ENCODE data around the gene WDFY3. TPM values are rescaled to one million over a fixed set of nuclear protein-coding genes. Genes with fewer than 3 reads are reported as not detected.

The WDFY3 gene
- total and polyA plus RNA-seq, 9 of the 15 experiments (the other 6 are each of a cell fraction or from before 2014, with no cell fraction given): 0.58 to 13.5 (median 9.4) TPM

DNA sequence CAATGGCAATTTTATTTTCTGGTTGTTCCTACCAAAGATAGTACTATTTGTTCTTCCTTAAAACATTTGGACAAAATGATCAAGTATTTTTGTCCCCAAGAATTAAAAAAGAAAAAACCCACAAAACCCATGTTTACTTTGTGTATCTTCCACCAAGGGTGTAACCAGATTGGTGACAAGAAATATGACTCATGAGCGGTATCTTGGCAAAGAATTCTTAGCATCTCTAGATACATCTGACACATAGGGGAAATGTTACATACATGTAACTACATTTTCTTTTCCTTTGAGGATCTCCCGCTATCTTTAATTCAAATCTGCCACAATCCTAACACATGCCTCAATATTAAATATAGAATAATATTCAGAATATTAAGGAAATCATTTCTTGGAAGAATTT lies 78.7 kb downstream of the WDFY3 start:
- Histone ChIP-seq H3K9me3 (replicated peaks; ENCODE audit: control insufficient read depth, insufficient read depth, low read depth, low read length) (no peaks in the 10 kb centered on the region), H3K79me2 (ENCODE audit: control insufficient read depth, insufficient read depth, low read length) (no peaks in the 10 kb centered on the region), H4K20me1 (replicated peaks; ENCODE audit: control insufficient read depth, insufficient read depth, low read length) (no peaks in the 10 kb centered on the region), H3K9ac (ENCODE audit: insufficient read depth in 1 of 2, low read depth in 2 of 2, low read length in 2 of 2) (no peak overlapping the region), H3K27me3 (ENCODE audit: control insufficient read depth in 2 of 2, insufficient read depth in 2 of 2, low read length in 2 of 2) (no peaks in the 10 kb centered on the region), H2AFZ (ENCODE audit: low read depth, low read length) (no peak overlapping the region), H3K4me3 (no peak overlapping the region), H3K4me2 (ENCODE audit: insufficient read depth, low read length) (no peak overlapping the region), H3K4me1 (replicated peaks in 1 of 2; ENCODE audit: control insufficient read depth in 2 of 2, insufficient read depth in 2 of 2, low read length in 2 of 2) (peaks cover 0 to 7% of the 10 kb centered on the region in 2 experiments; a peak in 2 of 5 replicates), H3K36me3 (ENCODE audit: control insufficient read depth, insufficient read depth, low read length) (no peaks in the 10 kb centered on the region), H3K9me1 (ENCODE audit: control insufficient read depth, insufficient read depth, low read length) (no peaks in the 10 kb centered on the region), H3K27ac (ENCODE audit: extremely low read depth, low read depth, low read length) (no peak overlapping the region)
- ChIA-PET POLR2A (no interaction called here), CTCF (ENCODE audit: low intra/inter-chr PET ratio) (no interaction called here)
- FAIRE-seq (no peak), ATAC-seq (no peak), DNase-seq (ENCODE audit: extremely low read depth in 1 of 4, low spot score in 3 of 4) (peak in 1 of 4 experiments; percentile 21)
- WGBS (ENCODE audit: insufficient coverage, low coverage, missing lambda C conversion rate): 20% methylated on average over 2 of the region's 2 CpGs
- intact Hi-C loops (cut with micrococcal nuclease): no loop called here
- in situ Hi-C loops (cut with MboI): no loop called here
- BruUV-seq (replicated peaks): no TSS peak
- TF ChIP-seq JUND (IDR thresholded peaks at IDR 0.05; ENCODE audit: borderline replicate concordance, low read depth, low read length) (peak; percentile 81), JUND (tag; IDR thresholded peaks at IDR 0.05; ENCODE audit: borderline replicate concordance, low read depth, low read length) (peak; percentile 76; the same call in 1 of the 3 replicates), FOXA1 (IDR thresholded peaks at IDR 0.05; ENCODE audit: borderline replicate concordance) (0 out of 2 replicates have a peak, but pooled peaks have one; percentile 25), POLR2AphosphoS5 (IDR thresholded peaks at IDR 0.05; ENCODE audit: control insufficient read depth, insufficient read depth, low read depth, low read length) (no peak), FOXA3 (CRISPR knock-in tag; conservative IDR thresholded peaks at IDR 0.05 in 1 of 2, IDR thresholded peaks at IDR 0.05 in 1 of 2) (peak; percentile 93 to 96; a peak in 3 of 4 replicates), MEIS2 (IDR thresholded peaks at IDR 0.05; ENCODE audit: partially characterized antibody) (peak; percentile 64), FOSL1 (tag; conservative IDR thresholded peaks at IDR 0.05) (peak; percentile 85), NCOA2 (IDR thresholded peaks at IDR 0.05; ENCODE audit: partially characterized antibody in 2 of 2) (no peak), E2F3 (CRISPR knock-in tag; IDR thresholded peaks at IDR 0.05) (no peak), SMARCA4 (IDR thresholded peaks at IDR 0.05) (peak; percentile 42; the same call in 1 of the 2 replicates), MEF2D (tag; conservative IDR thresholded peaks at IDR 0.05; ENCODE audit: low read depth) (no peak), RBBP5 (IDR thresholded peaks at IDR 0.05; ENCODE audit: borderline replicate concordance, insufficient read depth, low read length, poor library complexity, severe bottlenecking) (no peak), FOXK2 (conservative IDR thresholded peaks at IDR 0.05 in 1 of 2, IDR thresholded peaks at IDR 0.05 in 1 of 2; ENCODE audit: low read depth in 2 of 2) (peak in 1 of 2 experiments; percentile 48; a peak in 1 of 4 replicates), FUS (optimal IDR thresholded peaks at IDR 0.05; ENCODE audit: low read depth, low read length) (no peak), RCOR1 (IDR thresholded peaks at IDR 0.05; ENCODE audit: borderline replicate concordance in 1 of 2, low read depth in 2 of 2, low read length in 2 of 2) (0 out of 4 replicates have a peak, but pooled peaks of 1 of the 2 experiments have one; percentile 24)
- TF ChIP-seq, protein P1, sequence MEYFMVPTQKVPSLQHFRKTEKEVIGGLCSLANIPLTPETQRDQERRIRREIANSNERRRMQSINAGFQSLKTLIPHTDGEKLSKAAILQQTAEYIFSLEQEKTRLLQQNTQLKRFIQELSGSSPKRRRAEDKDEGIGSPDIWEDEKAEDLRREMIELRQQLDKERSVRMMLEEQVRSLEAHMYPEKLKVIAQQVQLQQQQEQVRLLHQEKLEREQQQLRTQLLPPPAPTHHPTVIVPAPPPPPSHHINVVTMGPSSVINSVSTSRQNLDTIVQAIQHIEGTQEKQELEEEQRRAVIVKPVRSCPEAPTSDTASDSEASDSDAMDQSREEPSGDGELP (CRISPR knock-in tag; IDR thresholded peaks at IDR 0.05; ENCODE audit: borderline replicate concordance): no peak
- TF ChIP-seq, protein P2, sequence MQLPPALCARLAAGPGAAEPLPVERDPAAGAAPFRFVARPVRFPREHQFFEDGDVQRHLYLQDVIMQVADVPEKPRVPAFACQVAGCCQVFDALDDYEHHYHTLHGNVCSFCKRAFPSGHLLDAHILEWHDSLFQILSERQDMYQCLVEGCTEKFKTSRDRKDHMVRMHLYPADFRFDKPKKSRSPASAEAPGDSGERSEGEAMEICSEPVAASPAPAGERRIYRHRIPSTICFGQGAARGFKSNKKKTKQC (CRISPR knock-in tag; IDR thresholded peaks at IDR 0.05): no peak
- TF ChIP-seq, protein P3, sequence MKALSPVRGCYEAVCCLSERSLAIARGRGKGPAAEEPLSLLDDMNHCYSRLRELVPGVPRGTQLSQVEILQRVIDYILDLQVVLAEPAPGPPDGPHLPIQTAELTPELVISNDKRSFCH (CRISPR knock-in tag; IDR thresholded peaks at IDR 0.05): no peak
- TF ChIP-seq, protein P3 (tag; IDR thresholded peaks at IDR 0.05): no peak
- TF ChIP-seq, protein P4, sequence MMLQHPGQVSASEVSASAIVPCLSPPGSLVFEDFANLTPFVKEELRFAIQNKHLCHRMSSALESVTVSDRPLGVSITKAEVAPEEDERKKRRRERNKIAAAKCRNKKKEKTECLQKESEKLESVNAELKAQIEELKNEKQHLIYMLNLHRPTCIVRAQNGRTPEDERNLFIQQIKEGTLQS (IDR thresholded peaks at IDR 0.05): peak; percentile 65
- TF ChIP-seq, protein P4 (CRISPR knock-in tag; conservative IDR thresholded peaks at IDR 0.05): no peak
